HCT116 (cell line): ENCODE measurements around the gene AMD1. TPM values are rescaled to one million over a fixed set of nuclear protein-coding genes. Genes with fewer than 3 reads are reported as not detected.

Experiments
- ATAC-seq: fragments of 200-7000 bp; cut with Tn5 transposase; 2 replicates; pipeline ENCODE4 v1.9.1; 2020; ENCODE audit warnings: mild to moderate bottlenecking, moderate library complexity
- BruUV-seq: library from RNA; stranded (reverse); fragments of 400-500 nt; replicated peaks from 2 replicates; lab custom pipeline; 2021; lab: Mats Ljungman, UMichigan
- CTCF ChIA-PET: fragments of 300-600 bp; sonication (Branson Sonifier 250); formaldehyde crosslinking; loops from one replicate; lab custom pipeline; 2021; ENCODE audit warnings: antibody characterized with exemption; lab: Charles Lee
- POLR2A ChIA-PET: fragments of 300-600, 350-600 bp; sonication (Branson Sonifier 250); formaldehyde crosslinking; loops from one replicate; lab custom pipeline; 2021; ENCODE audit warnings: antibody characterized with exemption; lab: Charles Lee
- RAD21 ChIA-PET, 2 experiments: fragments of 300-600 bp; sonication (Branson Sonifier 250); formaldehyde crosslinking; loops; one replicate each; lab custom pipeline; 2023; ENCODE audit warnings: low total read pairs in 2 of 2; ENCODE audit not compliant: uncharacterized antibody in 2 of 2, unreplicated experiment in 2 of 2, low non-redundant PET in 1 of 2; lab: Charles Lee
- DNase-seq: peaks from one replicate; pipeline ENCODE4 v3.0.0-alpha.2; 2010; ENCODE audit warnings: low read depth, low spot score
- H2AFZ ChIP-seq: fragments of 200-600 bp; shearing (Covaris generic), sonication (generic); 2 replicates; pipeline ENCODE4 v1.6.1; 2017; ENCODE audit warnings: low read depth, mixed run types, mixed read lengths, antibody characterized with exemption, low read length; ENCODE audit not compliant: poor library complexity, severe bottlenecking
- H3K27ac ChIP-seq: 2 replicates; pipeline ENCODE4 v1.5.1; 2012; ENCODE audit warnings: low read depth, low read length
- H3K27me3 ChIP-seq: fragments of 200-600 bp; sonication (generic); 2 replicates; pipeline ENCODE4 v1.6.1; 2016; ENCODE audit warnings: mixed run types, low read length, mixed read lengths; ENCODE audit not compliant: insufficient read depth
- H3K36me3 ChIP-seq, 2 experiments: fragments of 200-500 bp in 1 of 2; fragments of 200-600 bp in 1 of 2; sonication (Bioruptor generic) in 1 of 2; sonication (generic) in 1 of 2; 2 replicates each; pipeline versions ENCODE4 v1.5.1 to v1.6.1; 2014 to 2016; ENCODE audit warnings: low read length in 2 of 2, inconsistent platforms in 1 of 2, mixed read lengths in 1 of 2, mixed run types in 1 of 2; ENCODE audit not compliant: insufficient read depth in 2 of 2, control insufficient read depth in 1 of 2
- H3K4me1 ChIP-seq, 2 experiments: fragments of 200-600 bp in 1 of 2; sonication (generic) in 1 of 2; 2 replicates each; pipeline versions ENCODE4 v1.5.1 to v1.6.1; 2012 to 2017; ENCODE audit warnings: low read length in 2 of 2, inconsistent platforms in 1 of 2, mild to moderate bottlenecking in 1 of 2, mixed read lengths in 1 of 2, mixed run types in 1 of 2, moderate library complexity in 1 of 2; ENCODE audit not compliant: insufficient read depth in 2 of 2, control insufficient read depth in 1 of 2
- H3K4me2 ChIP-seq: fragments of 200-600 bp; sonication (generic); 2 replicates; pipeline ENCODE4 v1.6.1; 2017; ENCODE audit warnings: mixed run types, low read length, mixed read lengths
- H3K4me3 ChIP-seq, 2 experiments: fragments of 200-600 bp in 1 of 2; sonication (generic) in 1 of 2; replicated peaks in 1 of 2; 2 replicates each; pipeline ENCODE4 v1.5.1; 2011 to 2016; ENCODE audit warnings: low read length in 2 of 2, control low read depth in 1 of 2, low read depth in 1 of 2, mild to moderate bottlenecking in 1 of 2, mixed read lengths in 1 of 2, mixed run types in 1 of 2
- H3K79me2 ChIP-seq: fragments of 200-600 bp; sonication (generic); 2 replicates; pipeline ENCODE4 v1.6.1; 2017; ENCODE audit warnings: mild to moderate bottlenecking, mixed run types, low read length, moderate library complexity, mixed read lengths; ENCODE audit not compliant: insufficient read depth
- H3K9ac ChIP-seq: fragments of 200-600 bp; sonication (generic); 2 replicates; pipeline ENCODE4 v1.6.1; 2016; ENCODE audit warnings: low read length, mixed read lengths
- H3K9me2 ChIP-seq: fragments of 200-600 bp; sonication (generic), shearing (Covaris generic); 2 replicates; pipeline ENCODE4 v1.6.1; 2017; ENCODE audit warnings: mixed run types, mild to moderate bottlenecking, moderate library complexity; ENCODE audit not compliant: insufficient read depth
- H3K9me3 ChIP-seq, 2 experiments: fragments of 200-500 bp in 1 of 2; fragments of 200-600 bp in 1 of 2; sonication (Bioruptor generic) in 1 of 2; sonication (generic) in 1 of 2; 2 replicates each; pipeline ENCODE4 v1.6.1; 2014 to 2017; ENCODE audit warnings: low read length in 2 of 2, mixed read lengths in 2 of 2, inconsistent platforms in 1 of 2, low read depth in 1 of 2, mild to moderate bottlenecking in 1 of 2, mixed run types in 1 of 2, moderate library complexity in 1 of 2; ENCODE audit not compliant: control insufficient read depth in 1 of 2, insufficient read depth in 1 of 2
- H4K20me1 ChIP-seq: fragments of 200-600 bp; sonication (generic), shearing (Covaris generic); 2 replicates; pipeline ENCODE4 v1.6.1; 2017; ENCODE audit warnings: mixed run types, mild to moderate bottlenecking, moderate library complexity; ENCODE audit not compliant: insufficient read depth
- CBX3 ChIP-seq: IDR thresholded peaks from 2 replicates; pipeline ENCODE4 v1.6.1; 2012; ENCODE audit warnings: low read depth
- CEBPB ChIP-seq: IDR thresholded peaks from 2 replicates; pipeline ENCODE4 v1.6.1; 2012; ENCODE audit warnings: low read depth
- CTCF ChIP-seq, 3 experiments: fragments of 200-600 bp in 1 of 3; sonication (generic) in 1 of 3; IDR thresholded peaks in 2 of 3; conservative IDR thresholded peaks in 1 of 3; 2 replicates each; pipeline ENCODE4 v1.5.1; 2012 to 2017; ENCODE audit warnings: low read depth in 2 of 3, low read length in 2 of 3, antibody characterized with exemption in 1 of 3, borderline replicate concordance in 1 of 3, control low read depth in 1 of 3, mild to moderate bottlenecking in 1 of 3, mixed read lengths in 1 of 3, mixed run types in 1 of 3, moderate library complexity in 1 of 3; ENCODE audit not compliant: insufficient read depth in 1 of 3
- FOSL1 ChIP-seq: IDR thresholded peaks from 2 replicates; pipeline ENCODE4 v1.6.1; 2012; ENCODE audit warnings: low read depth
- JUND ChIP-seq: IDR thresholded peaks from 2 replicates; pipeline ENCODE4 v1.6.1; 2012
- MAX ChIP-seq: IDR thresholded peaks from 2 replicates; pipeline ENCODE4 v1.6.1; 2012
- POLR2AphosphoS5 ChIP-seq: IDR thresholded peaks from 2 replicates; pipeline ENCODE4 v1.6.1; 2011; ENCODE audit warnings: mild to moderate bottlenecking, low read depth, low read length, moderate library complexity
- TCF7L2 ChIP-seq: IDR thresholded peaks from 2 replicates; pipeline ENCODE4 v1.7.0; 2011; ENCODE audit warnings: borderline replicate concordance, inconsistent platforms; ENCODE audit not compliant: insufficient read depth, insufficient read length; ENCODE audit errors: extremely low read depth
- intact Hi-C: fragments of 100-400 bp; cut with micrococcal nuclease; formaldehyde crosslinking; loops from 2 replicates; pipeline ENCODE4 v1.10.0; 2022
- total RNA-seq: library from RNA; stranded (reverse); gene quantifications from one replicate; pipeline ENCODE4 v1.2.1, GENCODE V29; 2021; ENCODE audit not compliant: unreplicated experiment

AMD1 gene
- total RNA-seq, 1 experiment from 2014 or later: 71.4 TPM

- no peak for DNase-seq
- CTCF ChIA-PET: no interaction called here
- RAD21 ChIA-PET: no interaction called here
- BruUV-seq: no TSS peak
- Histone ChIP-seq H3K27me3 (no peaks in the 10 kb centered on the region), H3K27ac (no peak overlapping the region), H3K36me3 (no peaks in the 10 kb centered on the region), H3K4me2 (no peak overlapping the region), H3K9ac (no peak overlapping the region), H3K79me2 (no peaks in the 10 kb centered on the region), H3K4me1 (peaks cover 3 to 8% of the 10 kb centered on the region in 2 experiments; a peak in 2 of 4 replicates), H3K9me2 (no peaks in the 10 kb centered on the region), H3K9me3 (no peaks in the 10 kb centered on the region), H3K4me3 (no peak overlapping the region), H2AFZ (no peak overlapping the region), H4K20me1 (no peaks in the 10 kb centered on the region)
- ATAC-seq: no peak
- POLR2A ChIA-PET: interaction anchor here (0.8 to 4.2 kb wide), 2 partner anchors 16 to 17 kb away, joined by 3 to 17 read pairs; partner anchors contain the start of gene AMD1
- no peak for TF ChIP-seq CBX3
- no peak for TF ChIP-seq JUND
- no peak for TF ChIP-seq CTCF (IDR thresholded peaks at IDR 0.05 in 2 of 3, conservative IDR thresholded peaks at IDR 0.05 in 1 of 3; ENCODE audit: borderline replicate concordance in 1 of 3, insufficient read depth in 1 of 3, low read depth in 2 of 3, low read length in 2 of 3)
- TF ChIP-seq POLR2AphosphoS5: no peak
- no peak for TF ChIP-seq FOSL1
- TF ChIP-seq TCF7L2: no peak
- TF ChIP-seq CEBPB: no peak
- no peak for TF ChIP-seq MAX
- intact Hi-C loops: no loop called here
Observed at GRCh38 chr6:110858562-110859214, 15.9 kb upstream of the AMD1 start.
